ENCODE measurements around the gene CMIP. TPM values are rescaled to one million over a fixed set of nuclear protein-coding genes. Genes with fewer than 3 reads are reported as not detected.

CMIP gene
- polyA plus RNA-seq, 1 experiment = 2.7 TPM

- no peak overlapping the region for H3K27ac ChIP-seq (ENCODE audit: low read depth, low read length)
- no peak overlapping the region for H3K4me3 ChIP-seq (ENCODE audit: low read depth, low read length)
- no peak for DNase-seq (ENCODE audit: low read depth, low spot score)
- no peak for TF ChIP-seq CTCF (IDR thresholded peaks at IDR 0.05; ENCODE audit: low read depth, low read length)
- ChIA-PET CTCF (no interaction called here), POLR2A (no interaction called here)
- H3K27me3 ChIP-seq (ENCODE audit: control insufficient read depth, insufficient read depth, low read length) = no peaks in the 10 kb centered on the region
- H3K9me3 ChIP-seq (ENCODE audit: control insufficient read depth, insufficient read depth, low read length) = no peaks in the 10 kb centered on the region; the same call in 1 of the 2 replicates
Observed at GRCh38 chr16:81469710-81470535, 25.3 kb downstream of the CMIP start.

GRCh38 chr16:81470796-81471636, 26.4 kb downstream of the CMIP start:
- DNase-seq (ENCODE audit: low read depth, low spot score) = no peak
- no peak for TF ChIP-seq CTCF (IDR thresholded peaks at IDR 0.05; ENCODE audit: low read depth, low read length)
- Histone ChIP-seq H3K9me3 (ENCODE audit: control insufficient read depth, insufficient read depth, low read length) (no peaks in the 10 kb centered on the region), H3K4me3 (ENCODE audit: low read depth, low read length) (no peak overlapping the region), H3K27ac (ENCODE audit: low read depth, low read length) (no peak overlapping the region), H3K27me3 (ENCODE audit: control insufficient read depth, insufficient read depth, low read length) (no peaks in the 10 kb centered on the region)
- CTCF ChIA-PET = no interaction called here
- POLR2A ChIA-PET = no interaction called here

- TF ChIP-seq CTCF (IDR thresholded peaks at IDR 0.05; ENCODE audit: low read depth, low read length) = no peak
- POLR2A ChIA-PET = no interaction called here
- CTCF ChIA-PET = no interaction called here
- Histone ChIP-seq H3K4me3 (ENCODE audit: low read depth, low read length) (no peak overlapping the region), H3K9me3 (ENCODE audit: control insufficient read depth, insufficient read depth, low read length) (no peaks in the 10 kb centered on the region), H3K27me3 (ENCODE audit: control insufficient read depth, insufficient read depth, low read length) (no peaks in the 10 kb centered on the region), H3K27ac (ENCODE audit: low read depth, low read length) (no peak overlapping the region)
- DNase-seq (ENCODE audit: low read depth, low spot score) = no peak
Observed at GRCh38 chr16:81471882-81472281, 27.3 kb downstream of the CMIP start.

GRCh38 chr16:81472391-81472790, 27.8 kb downstream of the CMIP start:
- no peak for DNase-seq (ENCODE audit: low read depth, low spot score)
- ChIA-PET CTCF (interaction anchor here (1.3 kb wide), 1 partner anchor 68 kb away, joined by 3 read pairs; no protein-coding TSS in a partner anchor), POLR2A (no interaction called here)
- Histone ChIP-seq H3K27ac (ENCODE audit: low read depth, low read length) (no peak overlapping the region), H3K27me3 (ENCODE audit: control insufficient read depth, insufficient read depth, low read length) (no peaks in the 10 kb centered on the region), H3K9me3 (ENCODE audit: control insufficient read depth, insufficient read depth, low read length) (no peaks in the 10 kb centered on the region), H3K4me3 (ENCODE audit: low read depth, low read length) (no peak overlapping the region)
- no peak for TF ChIP-seq CTCF (IDR thresholded peaks at IDR 0.05; ENCODE audit: low read depth, low read length)

- DNase-seq (ENCODE audit: low read depth, low spot score) = no peak
Observed at GRCh38 chr16:81473066-81473488, 28.5 kb downstream of the CMIP start.

More at GRCh38 chr16:81473066-81473488, 28.5 kb downstream of the CMIP start:
- Histone ChIP-seq H3K9me3 (ENCODE audit: control insufficient read depth, insufficient read depth, low read length) (no peaks in the 10 kb centered on the region), H3K27ac (ENCODE audit: low read depth, low read length) (no peak overlapping the region), H3K4me3 (ENCODE audit: low read depth, low read length) (no peak overlapping the region), H3K27me3 (ENCODE audit: control insufficient read depth, insufficient read depth, low read length) (no peaks in the 10 kb centered on the region)
- no peak for TF ChIP-seq CTCF (IDR thresholded peaks at IDR 0.05; ENCODE audit: low read depth, low read length)
- ChIA-PET POLR2A (interaction anchor here (0.7 kb wide), 1 partner anchor 27 kb away, joined by 3 read pairs; no protein-coding TSS in a partner anchor), CTCF (interaction anchor here (1.3 kb wide), 1 partner anchor 69 kb away, joined by 3 read pairs; no protein-coding TSS in a partner anchor)
